IMR-90 (cell line): ENCODE measurements around the gene RETN. TPM values are rescaled to one million over a fixed set of nuclear protein-coding genes. Genes with fewer than 3 reads are reported as not detected.

Experiments used
- ATAC-seq: fragments of 200-7000 bp; cut with Tn5 transposase; 2 replicates; pipeline ENCODE4 v1.9.1; 2020; ENCODE audit warnings: low read depth, mild to moderate bottlenecking, moderate library complexity
- BruUV-seq: library from RNA; stranded (reverse); fragments of 400-500 nt; replicated peaks from 2 replicates; lab custom pipeline; 2021; lab: Mats Ljungman, UMichigan
- CTCF ChIA-PET: fragments of 300-600 bp; formaldehyde crosslinking; extraction: SDS; loops from one replicate; lab custom pipeline; 2021; ENCODE audit warnings: antibody characterized with exemption; lab: Yijun Ruan, JAX
- POLR2A ChIA-PET: fragments of 300-600 bp; sonication (Branson Sonifier 250); formaldehyde crosslinking; loops from one replicate; lab custom pipeline; 2022; ENCODE audit warnings: antibody characterized with exemption; ENCODE audit not compliant: unreplicated experiment; lab: Charles Lee
- DNase-seq: peaks from one replicate; pipeline ENCODE4 v3.0.0; 2013
- H2AFZ ChIP-seq: replicated peaks from 2 replicates; pipeline ENCODE3; 2013; ENCODE audit warnings: low read length, mild to moderate bottlenecking; ENCODE audit not compliant: poor library complexity
- H2AK5ac ChIP-seq: 2 replicates; pipeline ENCODE4 v1.6.1; 2013; ENCODE audit warnings: low read depth, low read length, inconsistent platforms
- H2AK9ac ChIP-seq: replicated peaks from 2 replicates; pipeline ENCODE3; 2013; ENCODE audit warnings: mild to moderate bottlenecking, low read depth, low read length, moderate library complexity; ENCODE audit not compliant: poor library complexity
- H2BK120ac ChIP-seq: 2 replicates; pipeline ENCODE4 v1.6.1; 2013; ENCODE audit warnings: low read depth, low read length, inconsistent platforms
- H2BK15ac ChIP-seq: 3 replicates; pipeline ENCODE4 v1.6.1; 2013; ENCODE audit warnings: low read depth, low read length, inconsistent platforms
- H2BK20ac ChIP-seq: 2 replicates; pipeline ENCODE4 v1.6.1; 2013; ENCODE audit warnings: low read depth, mild to moderate bottlenecking, inconsistent platforms, low read length, moderate library complexity
- H2BK5ac ChIP-seq: 2 replicates; pipeline ENCODE4 v1.6.1; 2013; ENCODE audit warnings: mild to moderate bottlenecking, low read depth, low read length, inconsistent platforms; ENCODE audit not compliant: poor library complexity, severe bottlenecking
- H3K14ac ChIP-seq: replicated peaks from 2 replicates; pipeline ENCODE4 v1.6.1; 2013; ENCODE audit warnings: low read depth, low read length, inconsistent platforms
- H3K18ac ChIP-seq: 2 replicates; pipeline ENCODE4 v1.6.1; 2013; ENCODE audit warnings: low read depth, low read length, control low read depth
- H3K23ac ChIP-seq: 2 replicates; pipeline ENCODE4 v1.6.1; 2013; ENCODE audit warnings: low read depth, low read length, inconsistent platforms
- H3K27ac ChIP-seq: 2 replicates; pipeline ENCODE4 v1.5.1; 2013; ENCODE audit warnings: mild to moderate bottlenecking, control low read depth, low read length; ENCODE audit not compliant: insufficient read depth
- H3K27me3 ChIP-seq: 2 replicates; pipeline ENCODE4 v1.6.1; 2013; ENCODE audit warnings: low read length; ENCODE audit not compliant: control insufficient read depth, insufficient read depth
- H3K36me3 ChIP-seq: 2 replicates; pipeline ENCODE4 v1.6.1; 2013; ENCODE audit warnings: low read length, mixed read lengths; ENCODE audit not compliant: control insufficient read depth, insufficient read depth
- H3K4ac ChIP-seq: 2 replicates; pipeline ENCODE4 v1.6.1; 2013; ENCODE audit warnings: low read depth, low read length, inconsistent platforms
- H3K4me1 ChIP-seq: 2 replicates; pipeline ENCODE4 v1.6.1; 2013; ENCODE audit warnings: low read length, mixed read lengths; ENCODE audit not compliant: control insufficient read depth, insufficient read depth
- H3K4me2 ChIP-seq: 2 replicates; pipeline ENCODE4 v1.6.1; 2013; ENCODE audit warnings: low read depth, mild to moderate bottlenecking, control low read depth, low read length, moderate library complexity
- H3K4me3 ChIP-seq: 2 replicates; pipeline ENCODE4 v1.5.1; 2013; ENCODE audit warnings: low read depth, mild to moderate bottlenecking, control low read depth, low read length, moderate library complexity; ENCODE audit not compliant: insufficient read depth
- H3K56ac ChIP-seq: 2 replicates; pipeline ENCODE4 v1.6.1; 2013; ENCODE audit warnings: low read length, inconsistent platforms; ENCODE audit not compliant: insufficient read depth; ENCODE audit errors: extremely low read depth
- H3K79me1 ChIP-seq, 2 experiments: 2 replicates each; pipeline ENCODE4 v1.6.1; 2013; ENCODE audit warnings: low read length in 2 of 2, inconsistent platforms in 1 of 2, low read depth in 1 of 2
- H3K9ac ChIP-seq: 2 replicates; pipeline ENCODE4 v1.6.1; 2013; ENCODE audit warnings: low read depth, low read length, control low read depth
- H3K9me1 ChIP-seq: 2 replicates; pipeline ENCODE4 v1.6.1; 2013; ENCODE audit warnings: low read length, inconsistent platforms; ENCODE audit not compliant: insufficient read depth
- H3K9me3 ChIP-seq: 2 replicates; pipeline ENCODE4 v1.6.1; 2013; ENCODE audit warnings: low read length; ENCODE audit not compliant: control insufficient read depth, insufficient read depth
- H4K20me1 ChIP-seq: 2 replicates; pipeline ENCODE4 v1.6.1; 2013; ENCODE audit warnings: low read length, inconsistent platforms; ENCODE audit not compliant: insufficient read depth
- H4K5ac ChIP-seq: 2 replicates; pipeline ENCODE4 v1.6.1; 2013; ENCODE audit warnings: mild to moderate bottlenecking, low read depth, low read length, control low read depth
- H4K8ac ChIP-seq, 2 experiments: 2 replicates each; pipeline ENCODE4 v1.6.1; 2013; ENCODE audit warnings: low read depth in 2 of 2, low read length in 2 of 2, control low read depth in 1 of 2, inconsistent platforms in 1 of 2
- H4K91ac ChIP-seq: 2 replicates; pipeline ENCODE4 v1.6.1; 2013; ENCODE audit warnings: low read depth, low read length, inconsistent platforms; ENCODE audit not compliant: insufficient read depth
- CHD1 ChIP-seq: IDR thresholded peaks from 2 replicates; pipeline ENCODE4 v1.6.1; 2012; ENCODE audit warnings: low read depth, low read length, improper control_type of control experiment
- FOS ChIP-seq: fragments of 150-350 bp; IDR thresholded peaks from 2 replicates; pipeline ENCODE4 v1.6.1; 2016; ENCODE audit warnings: low read depth, low read length
- MAFK ChIP-seq: IDR thresholded peaks from 2 replicates; pipeline ENCODE4 v1.6.1; 2012; ENCODE audit warnings: low read depth, low read length, improper control_type of control experiment
- MAZ ChIP-seq: IDR thresholded peaks from 2 replicates; pipeline ENCODE4 v1.6.1; 2012; ENCODE audit warnings: low read depth, mild to moderate bottlenecking, low read length, improper control_type of control experiment, moderate library complexity, borderline replicate concordance
- MXI1 ChIP-seq: IDR thresholded peaks from 2 replicates; pipeline ENCODE4 v1.6.1; 2012; ENCODE audit warnings: low read depth, mild to moderate bottlenecking, low read length, moderate library complexity, borderline replicate concordance
- POLR2A ChIP-seq: IDR thresholded peaks from 2 replicates; pipeline ENCODE4 v1.6.1; 2012; ENCODE audit warnings: mild to moderate bottlenecking, low read depth, low read length
- SMC3 ChIP-seq: fragments of 150-350 bp; IDR thresholded peaks from 2 replicates; pipeline ENCODE4 v1.6.1; 2016; ENCODE audit warnings: low read depth, mild to moderate bottlenecking, antibody characterized with exemption, low read length, moderate library complexity
- WGBS, 2 experiments: methylation state at CpG; one replicate each; pipeline versions ENCODE4 v1.1.5 to v1.1.7; 2013; ENCODE audit warnings: missing lambda C conversion rate in 2 of 2; ENCODE audit not compliant: insufficient read length in 1 of 2; ENCODE audit errors: extremely low coverage in 2 of 2; 5-methylcytosine and 5-hydroxymethylcytosine counted together
- dilution Hi-C: fragments of 300-500 bp; cut with HindIII; formaldehyde crosslinking; loops from one replicate; pipeline ENCODE4 v1.14.3; 2018; ENCODE audit warnings: low sequenced_read_pairs; ENCODE audit not compliant: unreplicated experiment
- in situ Hi-C: fragments of 300-500 bp; cut with MboI; formaldehyde crosslinking; loops from 3 replicates; pipeline ENCODE4 v1.14.3; 2019; ENCODE audit warnings: low sequenced_read_pairs, inconsistent platforms, mixed read lengths
- intact Hi-C: fragments of 100-400 bp; cut with micrococcal nuclease; formaldehyde crosslinking; loops from 2 replicates; pipeline ENCODE4 v1.10.0; 2022
- polyA plus RNA-seq, 3 experiments: library from polyadenylated mRNA; depleted of rRNA; stranded (reverse); fragments of >200 nt; gene quantifications; 2 replicates each; pipeline ENCODE4 v1.2.3, GENCODE V29; 2012; ENCODE audit warnings: low replicate concordance in 1 of 3
- total RNA-seq: library from RNA; depleted of rRNA; stranded (reverse); fragments of >200 nt; gene quantifications from 2 replicates; pipeline ENCODE4 v1.2.3, GENCODE V29; 2012
- TF ChIP-seq, protein P1 (sequence below): fragments of 150-350 bp; IDR thresholded peaks from 2 replicates; pipeline ENCODE4 v1.6.1; 2017; ENCODE audit warnings: mild to moderate bottlenecking, antibody characterized with exemption, low read length, low read depth
- TF ChIP-seq, protein P2 (sequence below): fragments of 150-350 bp; IDR thresholded peaks from 2 replicates; pipeline ENCODE4 v1.6.1; 2016; ENCODE audit warnings: low read depth, mild to moderate bottlenecking, low read length, moderate library complexity, borderline replicate concordance

The RETN gene
- total and polyA plus RNA-seq, 2 of the 4 experiments (the other 2 are of a cell fraction), result not detected

- Histone ChIP-seq H2AK9ac (peak overlapping the region; percentile 28), H3K23ac (no peak overlapping the region), H3K79me1 (no peaks in the 10 kb centered on the region), H3K4me2 (no peak overlapping the region), H3K9me1 (peaks cover 12% of the 10 kb centered on the region), H2BK5ac (no peak overlapping the region), H2BK15ac (no peak overlapping the region), H3K4ac (no peak overlapping the region), H2BK120ac (no peak overlapping the region), H3K4me1 (no peaks in the 10 kb centered on the region), H4K91ac (no peak overlapping the region), H3K4me3 (no peak overlapping the region), H2AFZ (no peak overlapping the region), H2BK20ac (no peak overlapping the region), H4K20me1 (peaks cover 5% of the 10 kb centered on the region; the same call in 1 of the 2 replicates), H4K8ac (no peak overlapping the region), H3K27me3 (peaks cover 14% of the 10 kb centered on the region; the same call in 1 of the 2 replicates), H3K56ac (no peak overlapping the region), H3K36me3 (no peaks in the 10 kb centered on the region), H3K9me3 (no peaks in the 10 kb centered on the region), H2AK5ac (no peak overlapping the region), H3K27ac (no peak overlapping the region), H4K5ac (no peak overlapping the region), H3K14ac (no peak overlapping the region), H3K18ac (no peak overlapping the region), H3K9ac (no peak overlapping the region)
- ChIA-PET POLR2A (no interaction called here), CTCF (interaction anchor here (1.2 kb wide), 1 partner anchor 14 kb away, joined by 3 read pairs; no protein-coding TSS in a partner anchor)
- ATAC-seq (no peak), DNase-seq (no peak)
- TF ChIP-seq, protein P1, sequence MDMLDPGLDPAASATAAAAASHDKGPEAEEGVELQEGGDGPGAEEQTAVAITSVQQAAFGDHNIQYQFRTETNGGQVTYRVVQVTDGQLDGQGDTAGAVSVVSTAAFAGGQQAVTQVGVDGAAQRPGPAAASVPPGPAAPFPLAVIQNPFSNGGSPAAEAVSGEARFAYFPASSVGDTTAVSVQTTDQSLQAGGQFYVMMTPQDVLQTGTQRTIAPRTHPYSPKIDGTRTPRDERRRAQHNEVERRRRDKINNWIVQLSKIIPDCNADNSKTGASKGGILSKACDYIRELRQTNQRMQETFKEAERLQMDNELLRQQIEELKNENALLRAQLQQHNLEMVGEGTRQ, result no peak
- TF ChIP-seq MAFK (no peak), POLR2A (no peak), CHD1 (no peak), SMC3 (no peak), MAZ (no peak), MXI1 (no peak), FOS (no peak)
- TF ChIP-seq, protein P2, sequence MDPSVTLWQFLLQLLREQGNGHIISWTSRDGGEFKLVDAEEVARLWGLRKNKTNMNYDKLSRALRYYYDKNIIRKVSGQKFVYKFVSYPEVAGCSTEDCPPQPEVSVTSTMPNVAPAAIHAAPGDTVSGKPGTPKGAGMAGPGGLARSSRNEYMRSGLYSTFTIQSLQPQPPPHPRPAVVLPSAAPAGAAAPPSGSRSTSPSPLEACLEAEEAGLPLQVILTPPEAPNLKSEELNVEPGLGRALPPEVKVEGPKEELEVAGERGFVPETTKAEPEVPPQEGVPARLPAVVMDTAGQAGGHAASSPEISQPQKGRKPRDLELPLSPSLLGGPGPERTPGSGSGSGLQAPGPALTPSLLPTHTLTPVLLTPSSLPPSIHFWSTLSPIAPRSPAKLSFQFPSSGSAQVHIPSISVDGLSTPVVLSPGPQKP, result no peak
- BruUV-seq, result no TSS peak
- dilution Hi-C loops (no loop called here), intact Hi-C loops (no loop called here), in situ Hi-C loops (no loop called here)
- 71% methylated on average over 7 of the region's 12 CpGs; no CpG with 5 or more reads in 1 of the 2 experiments for WGBS, 2 experiments
These were observed 29.9 kb upstream of the RETN start for GRCh38 chr19:7638802-7639465.
